Esophagus squamous epithelium (tissue), 5 donors: Measurements from ENCODE around the gene SCG5. TPM values are rescaled to one million over a fixed set of nuclear protein-coding genes. Genes with fewer than 3 reads are reported as not detected.

ENCODE experiments used
- DNase-seq: peaks from one replicate; lab custom pipeline; 2025; lab: John Stamatoyannopoulos, UW
- H3K27ac ChIP-seq, 4 donors: fragments of 200-600 bp; sonication (generic); one replicate each; pipeline ENCODE4 v1.5.1; 2016 to 2019; ENCODE audit warnings: mild to moderate bottlenecking in 1 of 4
- H3K27me3 ChIP-seq, 4 donors: fragments of 200-600 bp; sonication (generic); 1 replicate in 3 of 4; 2 replicates in 1 of 4; pipeline versions ENCODE4 v1.5.1 to v1.6.0; 2017 to 2021; ENCODE audit warnings: antibody characterized with exemption in 1 of 4
- H3K36me3 ChIP-seq, 3 donors: fragments of 200-600 bp; sonication (generic); one replicate each; pipeline ENCODE4 v1.5.1; 2016 to 2019
- H3K4me1 ChIP-seq, 3 donors: fragments of 200-600 bp; sonication (generic); one replicate each; pipeline ENCODE4 v1.5.1; 2017 to 2019
- H3K4me3 ChIP-seq, 4 donors: fragments of 200-600 bp; sonication (generic); 1 replicate in 3 of 4; 2 replicates in 1 of 4; pipeline ENCODE4 v1.5.1; 2016 to 2019; ENCODE audit warnings: mild to moderate bottlenecking in 2 of 4, moderate library complexity in 1 of 4
- H3K9me3 ChIP-seq, 3 donors: fragments of 200-600 bp; sonication (generic); one replicate each; pipeline ENCODE4 v1.5.1; 2016 to 2019
- CTCF ChIP-seq, 6 experiments: fragments of 450-650 bp in 4 of 6; fragments of 200-600 bp in 2 of 6; sonication (generic) in 2 of 6; IDR thresholded peaks; one replicate each; pipeline ENCODE4 v1.5.1; 2016 to 2019; ENCODE audit warnings: antibody characterized with exemption in 6 of 6, mild to moderate bottlenecking in 4 of 6, moderate library complexity in 4 of 6
- POLR2A ChIP-seq, 4 donors: fragments of 450-650 bp; IDR thresholded peaks; one replicate each; pipeline ENCODE4 v1.6.1; 2017; ENCODE audit warnings: antibody characterized with exemption in 4 of 4, mild to moderate bottlenecking in 4 of 4, moderate library complexity in 3 of 4
- WGBS, 2 donors: methylation state at CpG; one replicate each; pipeline ENCODE4 v1.1.5; 2018; 5-methylcytosine and 5-hydroxymethylcytosine counted together
- intact Hi-C: fragments of 100-400 bp; cut with DNase I; formaldehyde crosslinking; loops from one replicate; pipeline ENCODE4 v1.15.0; 2022
- total RNA-seq, 4 donors: library from RNA; depleted of rRNA; stranded (reverse); fragments of >200 nt; gene quantifications; one replicate each; pipeline ENCODE4 v1.1.0, GENCODE V29; 2016
- donor health status: DM: yes; HTN: yes; CAD: no.

SCG5 gene
- total RNA-seq, 4 donors from 2014 or later, result 1.1 TPM; not detected in 3

DNA sequence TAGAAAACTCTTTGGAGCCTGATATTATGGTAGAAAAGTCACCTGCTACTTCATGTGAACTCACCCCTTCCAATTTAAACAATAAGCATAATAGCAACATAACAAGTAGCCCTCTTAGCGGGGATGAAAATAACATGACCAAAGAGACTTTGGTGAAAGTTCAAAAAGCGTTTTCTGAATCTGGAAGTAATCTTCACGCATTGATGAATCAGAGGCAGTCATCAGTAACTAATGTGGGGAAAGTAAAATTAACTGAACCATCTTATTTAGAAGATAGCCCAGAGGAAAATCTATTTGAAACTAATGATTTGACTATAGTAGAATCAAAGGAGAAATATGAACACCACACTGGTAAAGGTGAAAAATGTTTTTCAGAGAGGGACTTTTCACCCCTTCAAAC is 5.1 kb upstream of the SCG5 start:
- TF ChIP-seq POLR2A (IDR thresholded peaks at IDR 0.05) (no peak), CTCF (IDR thresholded peaks at IDR 0.05) (no peak)
- no peak overlapping the region for H3K27ac ChIP-seq

DNA sequence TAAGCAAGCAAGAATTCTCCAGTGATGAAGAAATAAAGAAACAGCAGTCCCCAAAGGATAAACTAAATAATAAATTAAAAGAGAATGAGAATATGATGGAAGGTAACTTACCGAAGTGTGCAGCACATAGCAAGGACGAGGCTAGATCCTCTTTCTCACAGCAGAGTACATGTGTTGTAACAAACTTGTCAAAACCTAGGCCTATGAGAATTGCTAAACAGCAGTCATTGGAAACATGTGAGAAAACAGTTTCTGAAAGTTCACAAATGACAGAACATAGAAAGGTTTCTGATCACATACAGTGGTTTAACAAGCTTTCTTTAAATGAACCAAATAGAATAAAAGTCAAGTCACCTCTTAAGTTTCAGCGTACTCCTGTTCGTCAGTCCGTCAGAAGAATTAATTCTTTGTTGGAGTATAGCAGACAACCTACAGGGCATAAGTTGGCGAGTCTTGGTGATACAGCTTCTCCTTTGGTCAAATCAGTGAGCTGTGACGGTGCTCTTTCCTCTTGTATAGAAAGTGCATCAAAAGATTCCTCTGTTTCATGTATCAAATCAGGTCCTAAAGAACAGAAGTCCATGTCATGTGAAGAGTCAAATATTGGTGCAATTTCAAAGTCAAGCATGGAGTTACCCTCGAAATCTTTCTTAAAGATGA is 4.5 kb upstream of the SCG5 start:
- TF ChIP-seq CTCF (IDR thresholded peaks at IDR 0.05) (no peak), POLR2A (IDR thresholded peaks at IDR 0.05) (no peak)
- Histone ChIP-seq H3K27me3 (peaks cover 0 to 8% (median 0%) of the 10 kb centered on the region in 4 donors), H3K4me1 (peaks cover 0 to 7% (median 0%) of the 10 kb centered on the region in 3 donors), H3K4me3 (no peak overlapping the region), H3K27ac (no peak overlapping the region), H3K36me3 (peaks cover 0 to 28% (median 0%) of the 10 kb centered on the region in 3 donors), H3K9me3 (no peaks in the 10 kb centered on the region)
- WGBS, 2 donors, result 88 to 95% methylated on average over 8 of the region's 8 CpGs
- DNase-seq, result no peak
- intact Hi-C loops, result no loop called here

More for the DNA sequence above, 5.1 kb upstream of the SCG5 start:
- Histone ChIP-seq H3K9me3 (no peaks in the 10 kb centered on the region), H3K4me1 (peaks cover 0 to under 1% (median 0%) of the 10 kb centered on the region in 3 donors), H3K36me3 (peaks cover 0 to 28% (median 0%) of the 10 kb centered on the region in 3 donors), H3K4me3 (no peak overlapping the region), H3K27me3 (peaks cover 0 to 2% (median 0%) of the 10 kb centered on the region in 4 donors)
- WGBS, 2 donors, result 95 to 98% methylated on average over 3 of the region's 3 CpGs
- intact Hi-C loops, result no loop called here
- DNase-seq, result no peak

- no peak overlapping the region for H3K4me3 ChIP-seq
- no peak for DNase-seq
- H3K4me1 ChIP-seq, result peaks cover 0 to 7% (median 0%) of the 10 kb centered on the region in 3 donors
- peaks cover 0 to 15% (median 0%) of the 10 kb centered on the region in 4 donors for H3K27me3 ChIP-seq
- WGBS, 2 donors, result 95 to 96% methylated on average over 1 of the region's 1 CpG
- no peaks in the 10 kb centered on the region for H3K9me3 ChIP-seq
- peaks cover 0 to 28% (median 0%) of the 10 kb centered on the region in 3 donors for H3K36me3 ChIP-seq
- intact Hi-C loops, result no loop called here
- H3K27ac ChIP-seq, result no peak overlapping the region
- no peak for TF ChIP-seq CTCF (IDR thresholded peaks at IDR 0.05)
- no peak for TF ChIP-seq POLR2A (IDR thresholded peaks at IDR 0.05)
Observed at GRCh38 chr15:32637704-32638103, 3.8 kb upstream of the SCG5 start.

DNA sequence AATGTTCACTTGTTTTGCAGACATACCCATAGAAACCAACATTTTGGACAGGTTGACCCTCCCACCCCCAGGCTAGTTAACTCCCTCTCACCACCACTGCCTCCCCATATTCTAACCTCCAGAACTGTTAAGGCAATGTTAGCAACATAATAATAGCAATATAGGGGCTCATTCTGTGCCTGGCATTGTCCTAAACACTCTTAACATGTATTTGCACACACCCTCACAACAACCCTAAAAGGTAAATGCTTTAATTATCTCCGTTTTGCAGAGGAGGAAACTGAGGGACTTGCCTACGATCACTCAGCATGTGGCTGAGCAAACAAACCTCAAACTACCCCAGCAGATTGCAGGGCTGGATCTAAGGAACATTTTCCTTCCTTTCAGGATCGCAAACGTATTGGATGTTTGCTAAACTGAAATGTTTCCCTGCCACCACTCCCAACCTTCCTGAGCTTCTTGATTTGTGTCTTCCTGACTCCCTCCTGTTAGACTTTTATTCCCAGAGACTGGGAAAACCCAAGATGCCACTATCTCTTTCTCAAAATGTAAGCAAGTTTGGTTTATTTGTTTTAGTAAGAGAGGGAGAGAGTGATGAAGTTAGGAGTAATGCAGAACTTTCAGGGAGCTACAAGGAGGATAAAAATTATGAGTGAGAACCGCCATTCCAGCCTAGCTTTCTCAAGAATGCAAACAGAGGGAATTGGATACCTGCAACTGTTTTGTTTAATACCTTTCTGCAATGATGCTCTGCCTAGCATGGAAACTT is 1.3 kb downstream of the SCG5 start:
- Histone ChIP-seq H3K4me3 (no peak overlapping the region), H3K9me3 (no peaks in the 10 kb centered on the region), H3K27me3 (peaks cover 0 to 26% (median 0%) of the 10 kb centered on the region in 4 donors), H3K4me1 (peaks cover 0 to 7% (median 0%) of the 10 kb centered on the region in 3 donors), H3K36me3 (no peaks in the 10 kb centered on the region), H3K27ac (no peak overlapping the region)
- no peak for TF ChIP-seq CTCF (IDR thresholded peaks at IDR 0.05)
- no peak for TF ChIP-seq POLR2A (IDR thresholded peaks at IDR 0.05)
- 68 to 85% methylated on average over 5 of the region's 5 CpGs for WGBS, 2 donors
- intact Hi-C loops, result no loop called here
- DNase-seq, result no peak

- DNase-seq, result no peak
- Histone ChIP-seq H3K9me3 (no peaks in the 10 kb centered on the region), H3K27me3 (peaks cover 0 to 26% (median 0%) of the 10 kb centered on the region in 4 donors), H3K4me1 (peaks cover 0 to 7% (median 0%) of the 10 kb centered on the region in 3 donors), H3K27ac (no peak overlapping the region), H3K4me3 (no peak overlapping the region), H3K36me3 (no peaks in the 10 kb centered on the region)
- TF ChIP-seq POLR2A (IDR thresholded peaks at IDR 0.05), result no peak
- no peak for TF ChIP-seq CTCF (IDR thresholded peaks at IDR 0.05)
- intact Hi-C loops, result no loop called here
- WGBS, 2 donors, result 40 to 52% methylated on average over 1 of the region's 1 CpG
Observed at GRCh38 chr15:32643907-32644445, 2.5 kb downstream of the SCG5 start.
